Measurements from ENCODE around the gene LRRC3.

DNA sequence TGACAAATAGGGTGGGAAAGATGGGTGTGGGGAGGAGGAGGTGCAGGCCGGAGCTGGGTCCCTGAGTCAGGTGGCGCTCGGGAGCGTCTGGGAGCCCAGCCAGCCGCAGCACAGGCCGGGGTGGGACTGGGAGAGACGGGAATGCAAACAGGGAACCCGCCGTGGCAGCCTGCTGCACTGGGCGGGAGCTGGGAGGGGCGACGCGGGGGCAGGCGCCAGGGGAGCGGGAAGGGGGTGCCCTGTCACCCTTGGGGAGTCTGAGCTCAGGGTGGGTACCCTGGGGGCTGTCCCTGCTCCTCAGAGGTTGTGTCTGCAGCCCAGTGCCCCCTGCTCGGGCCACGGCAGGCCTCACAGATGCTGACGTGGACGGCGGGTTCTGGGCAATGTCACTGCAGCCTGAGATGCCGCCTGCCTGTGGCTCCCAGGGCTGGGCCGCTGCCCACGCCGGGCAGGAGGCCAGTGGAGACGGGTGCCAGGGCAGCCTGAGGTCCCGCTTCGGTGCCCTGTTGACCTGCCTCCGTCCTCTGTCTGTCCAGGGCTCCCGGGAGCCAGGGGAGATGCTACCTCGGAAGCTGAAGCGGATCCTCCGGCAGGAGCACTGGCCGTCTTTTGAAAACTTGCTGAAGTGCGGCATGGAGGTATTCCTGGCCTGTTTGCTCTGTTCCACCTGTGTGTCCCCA lies 16.6 kb upstream of the LRRC3 start:
- TF ChIP-seq, protein P1, sequence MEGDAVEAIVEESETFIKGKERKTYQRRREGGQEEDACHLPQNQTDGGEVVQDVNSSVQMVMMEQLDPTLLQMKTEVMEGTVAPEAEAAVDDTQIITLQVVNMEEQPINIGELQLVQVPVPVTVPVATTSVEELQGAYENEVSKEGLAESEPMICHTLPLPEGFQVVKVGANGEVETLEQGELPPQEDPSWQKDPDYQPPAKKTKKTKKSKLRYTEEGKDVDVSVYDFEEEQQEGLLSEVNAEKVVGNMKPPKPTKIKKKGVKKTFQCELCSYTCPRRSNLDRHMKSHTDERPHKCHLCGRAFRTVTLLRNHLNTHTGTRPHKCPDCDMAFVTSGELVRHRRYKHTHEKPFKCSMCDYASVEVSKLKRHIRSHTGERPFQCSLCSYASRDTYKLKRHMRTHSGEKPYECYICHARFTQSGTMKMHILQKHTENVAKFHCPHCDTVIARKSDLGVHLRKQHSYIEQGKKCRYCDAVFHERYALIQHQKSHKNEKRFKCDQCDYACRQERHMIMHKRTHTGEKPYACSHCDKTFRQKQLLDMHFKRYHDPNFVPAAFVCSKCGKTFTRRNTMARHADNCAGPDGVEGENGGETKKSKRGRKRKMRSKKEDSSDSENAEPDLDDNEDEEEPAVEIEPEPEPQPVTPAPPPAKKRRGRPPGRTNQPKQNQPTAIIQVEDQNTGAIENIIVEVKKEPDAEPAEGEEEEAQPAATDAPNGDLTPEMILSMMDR (IDR thresholded peaks at IDR 0.05) = no peak
- TF ChIP-seq POLR2A (IDR thresholded peaks at IDR 0.05) = no peak

Measured in esophagus squamous epithelium (tissue), 4 donors.